Testis (tissue), 3 donors: ENCODE measurements around the gene ZBTB46. TPM values are rescaled to one million over a fixed set of nuclear protein-coding genes. Genes with fewer than 3 reads are reported as not detected.

ENCODE experiments used
- DNase-seq: peaks from one replicate; pipeline ENCODE4 v3.0.0-alpha.2; 2019
- H3K27ac ChIP-seq, 2 donors: fragments of 200-600 bp; sonication (generic); one replicate each; pipeline ENCODE4 v1.5.1; 2019
- H3K27me3 ChIP-seq: fragments of 200-600 bp; sonication (generic); one replicate; pipeline ENCODE4 v1.5.1; 2019
- H3K36me3 ChIP-seq: fragments of 200-600 bp; sonication (generic); one replicate; pipeline ENCODE4 v1.5.1; 2017; ENCODE audit warnings: low read depth; ENCODE audit errors: missing control alignments
- H3K4me1 ChIP-seq: fragments of 200-600 bp; sonication (generic); one replicate; pipeline ENCODE4 v1.5.1; 2019
- H3K4me3 ChIP-seq, 2 donors: fragments of 200-600 bp; sonication (generic); one replicate each; pipeline ENCODE4 v1.5.1; 2017 to 2019
- H3K9me3 ChIP-seq: fragments of 200-600 bp; sonication (generic); one replicate; pipeline ENCODE4 v1.5.1; 2017
- POLR2A ChIP-seq: fragments of 450-650 bp; IDR thresholded peaks from one replicate; pipeline ENCODE4 v1.6.1; 2017; ENCODE audit warnings: antibody characterized with exemption, mild to moderate bottlenecking, moderate library complexity
- WGBS, 2 donors: methylation state at CpG; one replicate each; pipeline ENCODE4 v1.1.5; 2018; 5-methylcytosine and 5-hydroxymethylcytosine counted together
- intact Hi-C: fragments of 100-400 bp; cut with DNase I; formaldehyde crosslinking; loops from one replicate; pipeline ENCODE4 v1.15.1; 2023; ENCODE audit warnings: low total_unique reads
- polyA plus RNA-seq: library from polyadenylated mRNA; stranded (reverse); fragments of 350-450 nt; fragmentation: Illumina TruSeq; extraction: RNeasy Lipid Tissue Mini Kit (QIAGEN cat#74804); gene quantifications from one replicate; pipeline ENCODE4 v1.2.3, GENCODE V29; 2014; ENCODE audit warnings: low read depth, low replicate concordance; ENCODE audit not compliant: insufficient read depth
- total RNA-seq, 2 donors: library from RNA; depleted of rRNA; stranded (reverse); fragments of >200 nt; gene quantifications; one replicate each; pipeline ENCODE4 v1.2.3, GENCODE V29; 2016
- TF ChIP-seq, protein P1 (sequence below), 3 experiments: fragments of 450-650 bp in 2 of 3; fragments of 200-600 bp in 1 of 3; sonication (generic) in 1 of 3; IDR thresholded peaks; one replicate each; pipeline ENCODE4 v1.5.1; 2016 to 2019; ENCODE audit warnings: antibody characterized with exemption in 3 of 3, mild to moderate bottlenecking in 2 of 3, moderate library complexity in 1 of 3

Gene ZBTB46
- total and polyA plus RNA-seq, 3 donors from 2014 or later: 5.2 to 15.4 (median 12.5) TPM

DNA sequence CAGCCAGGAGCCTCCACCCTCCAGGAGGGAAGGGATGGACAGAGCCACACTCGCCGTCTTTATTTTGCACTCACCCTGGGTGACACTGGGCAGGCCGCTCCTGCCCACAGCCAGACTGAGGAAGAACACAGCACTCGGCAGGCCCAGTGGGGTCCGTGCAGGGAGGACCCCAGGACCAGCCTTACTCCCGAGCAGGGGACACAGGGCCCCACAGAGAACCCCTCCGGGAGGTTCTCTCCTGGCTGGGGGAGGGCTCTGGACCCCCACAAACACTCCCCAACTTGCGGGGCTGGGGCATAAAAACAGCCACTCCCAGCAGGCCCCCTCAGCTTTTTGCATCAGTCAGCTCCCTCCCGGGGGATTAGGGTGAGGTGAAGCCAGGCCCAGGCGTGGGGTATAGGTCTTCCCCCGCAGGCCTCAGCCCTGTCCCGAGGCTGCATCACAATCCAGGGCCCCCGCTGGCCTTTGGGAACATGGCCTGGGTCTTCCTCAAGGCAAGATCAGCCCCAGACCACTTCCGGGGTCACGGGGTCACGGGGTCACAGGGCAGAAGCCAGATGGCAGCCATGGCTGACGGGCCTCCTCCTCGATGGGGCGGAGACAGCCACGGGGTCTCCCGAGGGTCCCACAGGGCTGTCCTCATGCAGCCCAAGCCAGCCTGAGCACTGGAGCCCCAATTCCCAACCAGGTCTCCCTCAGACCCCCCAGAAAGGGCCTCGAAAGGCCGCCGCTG lies 131.4 kb downstream of the ZBTB46 start:
- Histone ChIP-seq H3K4me3 (no peak overlapping the region), H3K27me3 (no peaks in the 10 kb centered on the region), H3K27ac (peak overlapping the region in 1 of 2 donors; percentile 25), H3K36me3 (no peaks in the 10 kb centered on the region), H3K4me1 (peaks cover 19% of the 10 kb centered on the region), H3K9me3 (no peaks in the 10 kb centered on the region)
- TF ChIP-seq, protein P1, sequence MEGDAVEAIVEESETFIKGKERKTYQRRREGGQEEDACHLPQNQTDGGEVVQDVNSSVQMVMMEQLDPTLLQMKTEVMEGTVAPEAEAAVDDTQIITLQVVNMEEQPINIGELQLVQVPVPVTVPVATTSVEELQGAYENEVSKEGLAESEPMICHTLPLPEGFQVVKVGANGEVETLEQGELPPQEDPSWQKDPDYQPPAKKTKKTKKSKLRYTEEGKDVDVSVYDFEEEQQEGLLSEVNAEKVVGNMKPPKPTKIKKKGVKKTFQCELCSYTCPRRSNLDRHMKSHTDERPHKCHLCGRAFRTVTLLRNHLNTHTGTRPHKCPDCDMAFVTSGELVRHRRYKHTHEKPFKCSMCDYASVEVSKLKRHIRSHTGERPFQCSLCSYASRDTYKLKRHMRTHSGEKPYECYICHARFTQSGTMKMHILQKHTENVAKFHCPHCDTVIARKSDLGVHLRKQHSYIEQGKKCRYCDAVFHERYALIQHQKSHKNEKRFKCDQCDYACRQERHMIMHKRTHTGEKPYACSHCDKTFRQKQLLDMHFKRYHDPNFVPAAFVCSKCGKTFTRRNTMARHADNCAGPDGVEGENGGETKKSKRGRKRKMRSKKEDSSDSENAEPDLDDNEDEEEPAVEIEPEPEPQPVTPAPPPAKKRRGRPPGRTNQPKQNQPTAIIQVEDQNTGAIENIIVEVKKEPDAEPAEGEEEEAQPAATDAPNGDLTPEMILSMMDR (IDR thresholded peaks at IDR 0.05): no peak
- TF ChIP-seq POLR2A: no peak
- WGBS, 2 donors: 71 to 85% methylated on average over 17 to 22 of the region's 24 CpGs
- no peak for DNase-seq
- intact Hi-C loops: no loop called here

DNA sequence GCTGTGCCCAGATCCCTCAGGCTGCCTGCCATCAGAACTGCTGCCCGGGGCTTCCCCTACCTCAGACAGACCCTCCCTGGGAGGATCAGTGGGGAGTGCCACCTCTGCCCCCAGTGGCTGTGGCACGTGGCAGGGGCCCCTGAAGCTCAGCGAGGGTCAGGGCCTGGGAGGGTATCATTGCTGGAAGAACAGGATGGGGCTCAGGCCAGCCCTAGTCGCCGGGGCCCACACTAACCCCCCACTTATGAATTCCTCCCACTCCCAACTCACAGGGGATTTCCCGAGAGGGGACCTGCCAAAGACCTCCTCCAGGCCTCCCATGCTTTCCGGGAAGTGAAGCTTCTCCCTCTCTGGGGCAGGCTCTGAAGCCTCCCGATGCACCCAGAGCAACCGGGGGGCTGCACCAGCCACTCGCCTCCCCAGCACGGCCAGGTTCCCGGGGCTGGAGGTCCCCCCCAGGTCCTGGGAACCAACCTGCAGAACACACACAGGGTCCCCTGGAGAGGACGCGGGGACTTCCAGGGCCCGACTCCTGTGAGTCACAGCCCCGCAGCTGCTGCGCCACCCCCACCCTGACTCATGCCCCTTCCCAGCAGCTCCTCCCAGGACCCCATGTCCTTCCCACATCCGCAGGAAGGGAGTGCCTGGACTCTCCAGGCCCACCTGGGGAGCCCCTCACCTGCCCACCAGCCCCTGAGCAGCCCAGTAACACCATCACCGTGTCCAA lies 132.2 kb downstream of the ZBTB46 start:
- Histone ChIP-seq H3K27ac (peak overlapping the region in 1 of 2 donors; percentile 25), H3K36me3 (no peaks in the 10 kb centered on the region), H3K9me3 (no peaks in the 10 kb centered on the region), H3K4me3 (no peak overlapping the region), H3K4me1 (peaks cover 19% of the 10 kb centered on the region), H3K27me3 (no peaks in the 10 kb centered on the region)
- intact Hi-C loops: no loop called here
- no peak for DNase-seq
- TF ChIP-seq POLR2A: no peak
- TF ChIP-seq, protein P1 (IDR thresholded peaks at IDR 0.05): no peak
- 25 to 35% methylated on average over 2 to 19 of the region's 19 CpGs for WGBS, 2 donors

DNA sequence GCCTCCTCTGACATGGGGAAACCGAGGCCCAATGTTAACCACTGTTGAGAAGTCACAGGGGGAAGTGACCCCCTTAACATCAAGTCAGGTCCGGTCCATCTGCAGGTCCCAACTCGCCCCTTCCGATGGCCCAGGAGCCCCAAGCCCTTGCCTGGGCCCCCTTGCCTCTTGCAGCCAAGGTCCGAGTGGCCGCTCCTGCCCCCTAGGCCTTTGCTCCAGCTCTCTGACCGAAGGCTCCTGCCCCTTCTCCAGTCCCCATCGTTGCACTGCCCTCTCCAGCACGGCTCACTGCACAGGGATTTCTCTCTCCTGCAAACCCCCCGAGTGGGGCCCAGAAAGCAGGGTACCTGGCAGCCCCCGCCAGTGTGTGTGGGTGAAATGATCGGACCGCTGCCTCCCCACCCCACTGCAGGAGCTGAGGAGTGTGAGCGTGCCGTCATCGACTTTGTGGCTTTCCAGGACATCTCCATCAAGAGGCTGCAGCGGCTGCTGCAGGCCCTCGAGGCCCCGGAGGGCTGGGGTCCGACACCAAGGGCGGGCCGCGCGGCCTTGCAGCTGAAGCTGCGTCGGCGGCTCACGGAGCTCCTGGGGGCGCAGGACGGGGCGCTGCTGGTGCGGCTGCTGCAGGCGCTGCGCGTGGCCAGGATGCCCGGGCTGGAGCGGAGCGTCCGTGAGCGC lies 133.1 kb downstream of the ZBTB46 start:
- peaks cover 19% of the 10 kb centered on the region for H3K4me1 ChIP-seq
- H3K27me3 ChIP-seq: no peaks in the 10 kb centered on the region
- H3K27ac ChIP-seq: no peak overlapping the region
- no peaks in the 10 kb centered on the region for H3K9me3 ChIP-seq
- no peak for DNase-seq
- no peak overlapping the region for H3K4me3 ChIP-seq
- intact Hi-C loops: no loop called here
- TF ChIP-seq, protein P1 (IDR thresholded peaks at IDR 0.05): no peak
- no peak for TF ChIP-seq POLR2A
- 84 to 90% methylated on average over 24 to 40 of the region's 40 CpGs for WGBS, 2 donors
- H3K36me3 ChIP-seq: no peaks in the 10 kb centered on the region

DNA sequence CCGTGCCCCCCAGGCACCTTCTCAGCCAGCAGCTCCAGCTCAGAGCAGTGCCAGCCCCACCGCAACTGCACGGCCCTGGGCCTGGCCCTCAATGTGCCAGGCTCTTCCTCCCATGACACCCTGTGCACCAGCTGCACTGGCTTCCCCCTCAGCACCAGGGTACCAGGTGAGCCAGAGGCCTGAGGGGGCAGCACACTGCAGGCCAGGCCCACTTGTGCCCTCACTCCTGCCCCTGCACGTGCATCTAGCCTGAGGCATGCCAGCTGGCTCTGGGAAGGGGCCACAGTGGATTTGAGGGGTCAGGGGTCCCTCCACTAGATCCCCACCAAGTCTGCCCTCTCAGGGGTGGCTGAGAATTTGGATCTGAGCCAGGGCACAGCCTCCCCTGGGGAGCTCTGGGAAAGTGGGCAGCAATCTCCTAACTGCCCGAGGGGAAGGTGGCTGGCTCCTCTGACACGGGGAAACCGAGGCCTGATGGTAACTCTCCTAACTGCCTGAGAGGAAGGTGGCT lies 133.7 kb downstream of the ZBTB46 start:
- intact Hi-C loops: no loop called here
- Histone ChIP-seq H3K4me3 (no peak overlapping the region), H3K9me3 (no peaks in the 10 kb centered on the region), H3K27me3 (no peaks in the 10 kb centered on the region), H3K4me1 (peaks cover 19% of the 10 kb centered on the region), H3K27ac (no peak overlapping the region), H3K36me3 (no peaks in the 10 kb centered on the region)
- WGBS, 2 donors: 61 to 78% methylated on average over 4 to 7 of the region's 7 CpGs
- no peak for TF ChIP-seq POLR2A
- TF ChIP-seq, protein P1 (IDR thresholded peaks at IDR 0.05): no peak
- no peak for DNase-seq
